Upper lobe of right lung (tissue), 1 donor: ENCODE results near the gene PPL. TPM values are rescaled to one million over a fixed set of nuclear protein-coding genes. Genes with fewer than 3 reads are reported as not detected.

ENCODE experiments used
- ATAC-seq: fragments of 200-7000 bp; cut with Tn5 transposase; one replicate; pipeline ENCODE4 v1.9.1; 2020; ENCODE audit warnings: mild to moderate bottlenecking, moderate library complexity
- DNase-seq: peaks from one replicate; pipeline ENCODE4 v3.0.0-alpha.2; 2020
- H3K27ac ChIP-seq: fragments of 200-600 bp; one replicate; pipeline ENCODE4 v1.8.0; 2022
- H3K27me3 ChIP-seq: fragments of 200-600 bp; one replicate; pipeline ENCODE4 v1.8.0; 2022; ENCODE audit warnings: mild to moderate bottlenecking
- H3K36me3 ChIP-seq: fragments of 200-600 bp; one replicate; pipeline ENCODE4 v1.8.0; 2022
- H3K4me1 ChIP-seq: fragments of 200-600 bp; one replicate; pipeline ENCODE4 v1.8.0; 2022
- H3K4me3 ChIP-seq: fragments of 200-600 bp; one replicate; pipeline ENCODE4 v1.8.0; 2022; ENCODE audit warnings: mild to moderate bottlenecking
- H3K9me3 ChIP-seq: fragments of 200-600 bp; one replicate; pipeline ENCODE4 v1.8.0; 2022
- intact Hi-C: fragments of 100-400 bp; cut with DNase I; formaldehyde crosslinking; loops from one replicate; pipeline ENCODE4 v1.11.0; 2022
- total RNA-seq: library from RNA; stranded (reverse); fragmentation: NEBNext Ultra II Directional; extraction: Animal tissue kit (Norgen Biotek cat#: 25700); gene quantifications from one replicate; pipeline ENCODE4 v1.2.1, GENCODE V29; 2021
- TF ChIP-seq, protein P1 (sequence below): fragments of 200-600 bp; IDR thresholded peaks from one replicate; pipeline ENCODE4 v1.8.0; 2022; ENCODE audit warnings: antibody characterized with exemption
- donor health status: DM: no; HTN: yes; CAD: no; lungs with severe emphysema.

PPL gene
- total RNA-seq, 1 donor from 2014 or later = 78.1 TPM

DNA sequence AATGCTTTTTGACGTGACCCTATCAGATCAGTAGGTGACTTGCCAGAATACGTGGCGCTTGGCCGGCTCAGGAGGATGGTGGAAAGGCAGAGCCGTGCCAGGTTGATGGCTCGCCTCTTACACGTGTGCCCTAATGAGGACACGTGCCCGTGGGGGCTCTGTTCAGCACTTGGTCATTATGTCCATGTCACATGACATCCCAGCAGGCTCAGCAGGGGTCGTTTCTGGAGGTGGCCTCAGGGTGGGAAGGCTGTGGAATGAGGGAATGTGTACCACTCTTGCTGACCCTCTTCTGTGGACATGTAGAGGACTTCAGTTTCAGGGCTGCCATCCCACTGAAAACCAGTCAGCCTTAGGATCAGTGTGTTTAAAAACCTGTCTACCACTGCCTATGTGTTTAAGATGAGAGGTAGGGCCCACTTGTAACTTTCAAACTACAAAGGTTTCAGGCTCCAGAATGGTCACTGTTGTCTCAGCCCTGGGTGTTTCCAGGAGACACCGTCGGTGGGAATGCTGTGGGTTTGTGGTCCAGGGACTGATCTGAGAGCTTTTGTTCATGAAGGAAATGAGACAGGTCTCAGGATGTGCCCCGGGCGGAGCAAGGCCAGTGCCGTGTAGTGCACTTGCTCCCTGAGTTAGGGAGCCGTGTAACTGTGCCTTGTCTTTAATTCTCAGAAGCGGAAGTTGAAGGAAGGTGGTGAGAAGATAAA lies 77.6 kb downstream of the PPL start:
- Histone ChIP-seq H3K27me3 (no peaks in the 10 kb centered on the region), H3K4me3 (no peak overlapping the region), H3K4me1 (peaks cover 11% of the 10 kb centered on the region), H3K27ac (no peak overlapping the region), H3K9me3 (no peaks in the 10 kb centered on the region), H3K36me3 (peaks cover 95% of the 10 kb centered on the region)
- ATAC-seq (no peak), DNase-seq (no peak)
- TF ChIP-seq, protein P1, sequence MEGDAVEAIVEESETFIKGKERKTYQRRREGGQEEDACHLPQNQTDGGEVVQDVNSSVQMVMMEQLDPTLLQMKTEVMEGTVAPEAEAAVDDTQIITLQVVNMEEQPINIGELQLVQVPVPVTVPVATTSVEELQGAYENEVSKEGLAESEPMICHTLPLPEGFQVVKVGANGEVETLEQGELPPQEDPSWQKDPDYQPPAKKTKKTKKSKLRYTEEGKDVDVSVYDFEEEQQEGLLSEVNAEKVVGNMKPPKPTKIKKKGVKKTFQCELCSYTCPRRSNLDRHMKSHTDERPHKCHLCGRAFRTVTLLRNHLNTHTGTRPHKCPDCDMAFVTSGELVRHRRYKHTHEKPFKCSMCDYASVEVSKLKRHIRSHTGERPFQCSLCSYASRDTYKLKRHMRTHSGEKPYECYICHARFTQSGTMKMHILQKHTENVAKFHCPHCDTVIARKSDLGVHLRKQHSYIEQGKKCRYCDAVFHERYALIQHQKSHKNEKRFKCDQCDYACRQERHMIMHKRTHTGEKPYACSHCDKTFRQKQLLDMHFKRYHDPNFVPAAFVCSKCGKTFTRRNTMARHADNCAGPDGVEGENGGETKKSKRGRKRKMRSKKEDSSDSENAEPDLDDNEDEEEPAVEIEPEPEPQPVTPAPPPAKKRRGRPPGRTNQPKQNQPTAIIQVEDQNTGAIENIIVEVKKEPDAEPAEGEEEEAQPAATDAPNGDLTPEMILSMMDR = no peak
- intact Hi-C loops = no loop called here

DNA sequence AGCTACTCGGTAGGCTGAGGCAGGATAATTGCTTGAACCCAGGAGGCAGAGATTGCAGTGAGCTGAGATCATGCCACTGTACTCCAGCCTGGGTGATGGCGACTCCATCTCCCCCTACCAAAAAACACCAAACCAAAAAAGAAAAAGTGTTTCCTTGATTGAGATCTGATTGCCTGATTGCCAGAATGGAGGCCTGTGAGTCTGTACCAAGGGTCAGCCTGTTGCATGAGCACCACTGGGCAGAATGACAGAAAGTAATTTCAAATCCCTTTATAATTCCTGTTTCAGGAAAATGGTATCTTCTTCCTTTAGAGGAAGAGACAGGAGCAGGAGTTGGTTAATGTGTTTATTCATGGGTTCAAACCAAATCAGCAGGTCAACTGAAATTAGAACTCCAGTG lies 81.1 kb downstream of the PPL start:
- no peak for DNase-seq

GRCh38 chr16:4855371-4855770 lies 81.6 kb downstream of the PPL start:
- ATAC-seq (no peak), DNase-seq (no peak)
- Histone ChIP-seq H3K9me3 (no peaks in the 10 kb centered on the region), H3K4me1 (peaks cover 25% of the 10 kb centered on the region), H3K27ac (no peak overlapping the region), H3K36me3 (peaks cover 78% of the 10 kb centered on the region), H3K4me3 (no peak overlapping the region), H3K27me3 (no peaks in the 10 kb centered on the region)
- TF ChIP-seq, protein P1 = no peak
- intact Hi-C loops = no loop called here

More for the DNA sequence above, 81.1 kb downstream of the PPL start:
- no peak for ATAC-seq
- no peak overlapping the region for H3K4me3 ChIP-seq
- TF ChIP-seq, protein P1 = no peak
- no peaks in the 10 kb centered on the region for H3K27me3 ChIP-seq
- intact Hi-C loops = no loop called here
- H3K4me1 ChIP-seq = peaks cover 22% of the 10 kb centered on the region
- H3K36me3 ChIP-seq = peaks cover 82% of the 10 kb centered on the region
- H3K9me3 ChIP-seq = no peaks in the 10 kb centered on the region
- no peak overlapping the region for H3K27ac ChIP-seq

- intact Hi-C loops = no loop called here
- DNase-seq = no peak
- Histone ChIP-seq H3K4me1 (peaks cover 46% of the 10 kb centered on the region), H3K27ac (peak overlapping the region; percentile 43), H3K4me3 (no peak overlapping the region), H3K27me3 (no peaks in the 10 kb centered on the region), H3K36me3 (peaks cover 48% of the 10 kb centered on the region), H3K9me3 (no peaks in the 10 kb centered on the region)
- TF ChIP-seq, protein P1 = no peak
- no peak for ATAC-seq
Measured at GRCh38 chr16:4852221-4852872, 84.6 kb downstream of the PPL start.

GRCh38 chr16:4850211-4850610 lies 86.7 kb downstream of the PPL start:
- peaks cover 57% of the 10 kb centered on the region for H3K4me1 ChIP-seq
- intact Hi-C loops = no loop called here
- peaks cover 33% of the 10 kb centered on the region for H3K36me3 ChIP-seq
- ATAC-seq = no peak
- DNase-seq = no peak
- no peaks in the 10 kb centered on the region for H3K27me3 ChIP-seq
- no peak overlapping the region for H3K27ac ChIP-seq
- TF ChIP-seq, protein P1 = no peak
- H3K9me3 ChIP-seq = no peaks in the 10 kb centered on the region
- peak overlapping the region; percentile 3 for H3K4me3 ChIP-seq
